ENCODE measurements around the gene ATE1. TPM values are rescaled to one million over a fixed set of nuclear protein-coding genes. Genes with fewer than 3 reads are reported as not detected.
A peak's percentile ranks its signal among the peaks of the same experiment; 100 is the strongest.
"Not testable (repeated sequence)": the region's sequence is repeated elsewhere in the genome, so short reads cannot be mapped to it uniquely, and the experiment has no call there.

ATE1 gene
- total RNA-seq (10 to 100 TPM; 47.7 to 55.8 (median 48.7) TPM), polyA plus RNA-seq (15.1 TPM)
- long read RNA-seq, donor 1, full-length matches to known transcripts: 37 of 62 reads
- long read RNA-seq, donor 1, partial matches to known transcripts: 5 of 62 reads
- long read RNA-seq, donor 1, other reads (novel, unspliced or antisense): 20 of 62 reads
- long read RNA-seq, donor 2, full-length matches to known transcripts: 18 of 27 reads
- long read RNA-seq, donor 2, partial matches to known transcripts: 2 of 27 reads
- long read RNA-seq, donor 2, other reads (novel, unspliced or antisense): 7 of 27 reads
- long read RNA-seq, donor 3, full-length matches to known transcripts: 99 of 142 reads
- long read RNA-seq, donor 3, partial matches to known transcripts: 7 of 142 reads
- long read RNA-seq, donor 3, other reads (novel, unspliced or antisense): 36 of 142 reads
- long read RNA-seq, donor 4, full-length matches to known transcripts: 26 of 41 reads
- long read RNA-seq, donor 4, partial matches to known transcripts: 8 of 41 reads
- long read RNA-seq, donor 4, other reads (novel, unspliced or antisense): 7 of 41 reads

DNA sequence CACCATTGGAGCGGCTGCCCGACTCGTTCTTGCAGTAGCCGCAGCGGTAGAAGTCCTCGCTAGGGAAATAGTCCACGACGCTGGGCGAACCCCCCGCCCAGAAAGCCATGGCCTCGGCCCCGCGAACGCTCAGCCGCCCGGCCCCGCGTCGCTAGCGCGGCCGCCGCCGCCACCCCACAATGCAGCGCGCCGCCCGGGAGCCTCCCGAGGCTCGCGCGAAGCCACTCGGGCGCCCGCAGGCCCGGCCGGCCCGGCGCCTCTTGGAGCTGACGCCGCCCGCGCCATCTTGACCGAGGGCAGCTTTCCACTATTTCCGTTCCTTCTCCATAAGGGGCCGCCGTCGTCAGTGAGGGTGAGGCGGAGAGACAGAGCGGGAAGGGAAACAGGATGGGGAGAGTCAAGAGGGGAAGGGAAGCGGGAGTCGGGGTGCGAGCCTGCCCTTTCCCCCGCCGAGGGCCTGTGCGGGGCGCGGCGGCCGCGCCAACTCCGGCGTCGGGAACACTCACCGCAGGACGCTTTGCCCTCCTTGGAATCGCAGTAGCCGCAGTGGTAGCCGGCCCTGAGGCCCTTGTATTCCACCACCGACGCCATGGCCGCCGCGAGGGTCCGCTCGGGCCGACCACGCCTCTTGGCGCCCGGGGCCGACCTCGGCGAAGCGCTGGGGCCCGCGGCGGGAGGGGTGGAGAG lies at the start of gene ATE1:
TSS of gene ATE1 (minus strand) at position 191 of the 687 bp plus-strand sequence. CDS start at position 109, 82 bp downstream.
- Histone ChIP-seq H3K4me3 (ENCODE audit: low read length) (peak within 1 kb of the TSS; percentile 95), H3K9me3 (ENCODE audit: control insufficient read depth, low read length) (no peaks in the 10 kb centered on the region), H3K4me1 (ENCODE audit: control insufficient read depth, insufficient read depth, low read length) (no peaks in the 10 kb centered on the region), H3K27ac (ENCODE audit: low read length) (peak within 1 kb of the TSS; percentile 100), H3K27me3 (ENCODE audit: control insufficient read depth, insufficient read depth) (no peaks in the 10 kb centered on the region)
- intact Hi-C loops (cut with DNase I): loop anchor here in 1 of 4 donors (10.0 kb wide), 1 partner anchor 187 kb away; no protein-coding TSS in a partner anchor
- under 1% methylated on average over 87 of the region's 87 CpGs for WGBS
- ATAC-seq (peak; percentile 98), DNase-seq (peak; percentile 92 to 97 (median 96))

- WGBS: 86% methylated on average over 6 of the region's 6 CpGs
- intact Hi-C loops (cut with DNase I): no loop called here
These were observed 48.8 kb upstream of the ATE1 start for GRCh38 chr10:121976607-121977006.

DNA sequence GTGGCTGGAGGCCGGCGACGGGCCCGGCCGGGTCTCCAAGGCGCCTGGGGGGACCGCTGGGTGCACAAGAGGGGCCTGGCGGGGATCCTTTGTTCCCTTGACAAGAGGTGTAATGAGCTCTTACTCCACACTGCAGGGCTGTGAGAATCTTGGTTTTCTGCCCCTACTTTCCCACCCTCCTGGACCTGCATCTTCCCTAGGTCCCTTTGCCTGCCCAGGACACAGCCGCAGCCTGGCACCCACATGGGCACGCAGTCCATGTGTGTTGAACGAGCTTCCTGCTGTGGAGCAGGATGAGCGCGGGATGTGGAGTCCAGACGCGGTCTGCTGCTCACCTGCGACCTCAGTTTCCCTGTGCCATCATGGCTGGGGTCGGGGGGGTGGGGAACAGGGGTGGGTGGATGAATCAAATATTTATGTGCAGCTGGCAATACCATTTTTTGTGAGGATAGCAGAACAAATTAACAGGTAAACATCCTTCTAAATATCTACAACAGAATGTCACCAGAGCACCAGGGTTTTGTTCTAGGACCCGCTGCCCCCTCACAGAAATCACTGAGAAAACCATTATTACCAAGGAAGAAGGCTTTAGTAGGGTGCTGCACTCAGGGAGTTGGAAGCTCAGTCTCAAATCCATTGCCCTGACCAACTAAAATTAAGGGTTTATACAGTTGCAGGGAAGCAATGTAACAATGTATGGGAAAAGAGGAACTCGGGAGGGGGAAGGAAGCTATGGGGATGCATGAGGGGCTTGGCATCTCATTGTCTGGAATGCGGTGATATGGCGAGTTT lies 47.7 kb upstream of the ATE1 start:
- DNase-seq: no peak
- peak; percentile 14 to 33 for ATAC-seq
- Histone ChIP-seq H3K4me1 (ENCODE audit: control insufficient read depth, insufficient read depth, low read length) (peaks cover 5% of the 10 kb centered on the region), H3K4me3 (ENCODE audit: low read length) (peak overlapping the region; percentile 100), H3K9me3 (ENCODE audit: control insufficient read depth, low read length) (no peaks in the 10 kb centered on the region), H3K27ac (ENCODE audit: low read length) (peak overlapping the region; percentile 98), H3K27me3 (ENCODE audit: control insufficient read depth, insufficient read depth) (no peaks in the 10 kb centered on the region)
- WGBS: 39% methylated on average over 21 of the region's 21 CpGs
- intact Hi-C loops (cut with DNase I): no loop called here

More at GRCh38 chr10:121976607-121977006, 48.8 kb upstream of the ATE1 start:
- H3K27ac ChIP-seq (ENCODE audit: low read length): no peak overlapping the region
- H3K4me3 ChIP-seq (ENCODE audit: low read length): no peak overlapping the region
- no peaks in the 10 kb centered on the region for H3K27me3 ChIP-seq (ENCODE audit: control insufficient read depth, insufficient read depth)
- ATAC-seq (no peak), DNase-seq (no peak)
- H3K4me1 ChIP-seq (ENCODE audit: control insufficient read depth, insufficient read depth, low read length): peaks cover 5% of the 10 kb centered on the region
- H3K9me3 ChIP-seq (ENCODE audit: control insufficient read depth, low read length): no peaks in the 10 kb centered on the region

DNA sequence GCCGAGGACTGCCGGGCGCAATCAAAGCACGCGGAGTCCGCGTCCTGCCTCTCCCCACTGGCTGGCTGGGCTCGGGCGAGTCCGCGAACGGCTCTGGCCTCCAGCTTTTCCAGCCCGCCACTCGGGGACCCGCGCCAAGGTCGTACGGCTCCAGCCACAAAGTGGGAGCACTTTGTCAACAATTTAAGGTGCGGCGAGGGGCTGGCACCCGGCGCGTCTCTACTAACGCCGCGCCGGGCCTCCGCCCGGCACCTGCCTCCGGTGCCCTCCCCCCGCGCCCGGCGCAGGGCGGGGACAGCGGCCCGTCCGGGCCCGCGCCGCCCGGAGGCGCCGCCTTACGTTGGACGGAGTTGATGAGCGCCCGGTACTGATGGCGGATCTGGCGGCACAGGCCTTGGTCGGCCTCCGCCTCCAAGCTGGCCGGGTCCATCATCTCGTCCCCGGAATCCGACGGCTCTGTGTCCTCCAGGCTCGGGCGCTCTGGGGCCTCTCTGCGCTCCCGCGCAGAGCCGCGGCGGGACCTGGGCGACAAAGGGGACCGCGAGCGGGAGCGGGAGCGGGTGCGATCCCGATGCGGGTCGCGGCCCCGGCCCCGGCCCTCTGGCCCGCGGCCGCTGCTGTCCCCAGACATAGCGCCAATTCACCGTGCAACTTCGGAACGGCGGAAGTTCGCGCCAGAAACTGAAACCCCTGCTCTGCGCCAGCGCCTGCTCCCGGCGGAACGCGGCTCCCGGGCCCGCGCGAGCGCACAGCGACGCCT lies 46.9 kb upstream of the ATE1 start, which contains the start of gene NSMCE4A:
TSS of gene NSMCE4A (minus strand) at position 683 of the 760 bp plus-strand sequence. CDS start at position 631, 52 bp downstream.
- Histone ChIP-seq H3K4me3 (ENCODE audit: low read length) (peak within 1 kb of the TSS; percentile 100), H3K27ac (ENCODE audit: low read length) (peak within 1 kb of the TSS; percentile 98), H3K9me3 (ENCODE audit: control insufficient read depth, low read length) (no peaks in the 10 kb centered on the region), H3K4me1 (ENCODE audit: control insufficient read depth, insufficient read depth, low read length) (peaks cover 5% of the 10 kb centered on the region), H3K27me3 (ENCODE audit: control insufficient read depth, insufficient read depth) (no peaks in the 10 kb centered on the region)
- peak; percentile 93 to 95 for ATAC-seq
- WGBS: under 1% methylated on average over 101 of the region's 101 CpGs
- DNase-seq: peak; percentile 80 to 93 (median 93)
- intact Hi-C loops (cut with DNase I): no loop called here

- Histone ChIP-seq H3K4me3 (ENCODE audit: low read length) (peak overlapping the region; percentile 100), H3K4me1 (ENCODE audit: control insufficient read depth, insufficient read depth, low read length) (peaks cover 5% of the 10 kb centered on the region), H3K27ac (ENCODE audit: low read length) (peak overlapping the region; percentile 98), H3K27me3 (ENCODE audit: control insufficient read depth, insufficient read depth) (no peaks in the 10 kb centered on the region), H3K9me3 (ENCODE audit: control insufficient read depth, low read length) (no peaks in the 10 kb centered on the region)
- peak in 1 of 2 donors; percentile 21 for ATAC-seq
- no peak for DNase-seq
- intact Hi-C loops (cut with DNase I): no loop called here
- WGBS: 7% methylated on average over 21 of the region's 21 CpGs
These were observed 46.2 kb upstream of the ATE1 start for GRCh38 chr10:121974019-121974534.

- H3K9me3 ChIP-seq (ENCODE audit: control insufficient read depth, low read length); ATAC-seq; intact Hi-C loops (cut with DNase I); H3K27me3 ChIP-seq (ENCODE audit: control insufficient read depth, insufficient read depth); H3K27ac ChIP-seq (ENCODE audit: low read length); H3K4me3 ChIP-seq (ENCODE audit: low read length); H3K4me1 ChIP-seq (ENCODE audit: control insufficient read depth, insufficient read depth, low read length): not testable (repeated sequence)
- DNase-seq: peak in 2 of 3 donors; percentile 58 to 61
- 81% methylated on average over 8 of the region's 8 CpGs for WGBS
These were observed 41.3 kb upstream of the ATE1 start for GRCh38 chr10:121969086-121969485.

DNA sequence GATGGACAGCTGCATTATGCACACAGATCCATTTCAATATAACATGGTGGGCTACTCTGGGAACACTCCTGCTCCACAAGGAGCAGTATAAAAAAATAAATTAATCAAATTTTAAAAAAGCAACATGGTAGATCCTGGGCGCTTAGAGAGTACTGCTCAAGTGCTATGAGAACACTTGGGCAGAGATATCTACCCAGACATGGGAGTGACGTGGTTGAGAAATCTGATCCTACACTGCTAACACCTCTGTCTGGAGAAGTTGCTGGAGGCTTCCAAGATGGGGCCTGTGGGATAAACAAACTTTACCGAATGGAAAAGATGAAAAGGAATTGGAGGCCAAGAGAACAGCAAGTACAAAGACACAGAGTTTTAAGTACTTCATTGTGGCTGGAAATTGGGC lies 38.2 kb upstream of the ATE1 start:
- Histone ChIP-seq H3K4me3 (ENCODE audit: low read length) (no peak overlapping the region), H3K27ac (ENCODE audit: low read length) (no peak overlapping the region), H3K4me1 (ENCODE audit: control insufficient read depth, insufficient read depth, low read length) (no peaks in the 10 kb centered on the region), H3K9me3 (ENCODE audit: control insufficient read depth, low read length) (no peaks in the 10 kb centered on the region), H3K27me3 (ENCODE audit: control insufficient read depth, insufficient read depth) (no peaks in the 10 kb centered on the region)
- WGBS: 89% methylated on average over 3 of the region's 3 CpGs
- ATAC-seq: no peak
- no peak for DNase-seq
- intact Hi-C loops (cut with DNase I): no loop called here

- intact Hi-C loops (cut with DNase I): no loop called here
- Histone ChIP-seq H3K4me1 (ENCODE audit: control insufficient read depth, insufficient read depth, low read length) (no peaks in the 10 kb centered on the region), H3K27ac (ENCODE audit: low read length) (no peak overlapping the region), H3K9me3 (ENCODE audit: control insufficient read depth, low read length) (no peaks in the 10 kb centered on the region), H3K4me3 (ENCODE audit: low read length) (no peak overlapping the region), H3K27me3 (ENCODE audit: control insufficient read depth, insufficient read depth) (no peaks in the 10 kb centered on the region)
- 86% methylated on average over 2 of the region's 2 CpGs for WGBS
- no peak for ATAC-seq
- no peak for DNase-seq
These were observed 33.6 kb upstream of the ATE1 start for GRCh38 chr10:121961456-121961855.

DNA sequence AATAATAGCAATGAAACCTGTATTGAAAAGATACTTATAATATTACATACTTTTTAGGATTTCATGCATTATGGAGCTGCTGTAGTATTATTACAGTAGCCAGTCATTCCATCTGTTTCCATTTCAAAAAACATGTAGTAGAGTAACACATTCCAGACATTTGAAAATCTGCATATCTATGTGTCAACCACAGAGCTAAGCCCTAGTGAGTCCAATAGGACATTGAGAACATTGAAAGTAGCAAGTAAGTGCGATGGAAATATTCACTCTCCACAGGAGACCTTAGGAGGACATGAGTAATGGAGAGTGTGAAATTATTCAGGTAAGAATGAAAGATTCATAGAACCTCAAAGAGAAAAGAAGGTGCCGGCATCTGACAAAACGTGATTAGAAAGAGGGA lies 31.8 kb upstream of the ATE1 start:
- Histone ChIP-seq H3K4me3 (ENCODE audit: low read length) (no peak overlapping the region), H3K27me3 (ENCODE audit: control insufficient read depth, insufficient read depth) (no peaks in the 10 kb centered on the region), H3K27ac (ENCODE audit: low read length) (no peak overlapping the region), H3K9me3 (ENCODE audit: control insufficient read depth, low read length) (no peaks in the 10 kb centered on the region), H3K4me1 (ENCODE audit: control insufficient read depth, insufficient read depth, low read length) (no peaks in the 10 kb centered on the region)
- ATAC-seq: no peak
- 94% methylated on average over 3 of the region's 3 CpGs for WGBS
- intact Hi-C loops (cut with DNase I): no loop called here
- DNase-seq: no peak

Data from right cardiac atrium (tissue), 5 donors.